Keratinocyte (primary cell): ENCODE measurements around the gene OTUD6A. TPM values are rescaled to one million over a fixed set of nuclear protein-coding genes. Genes with fewer than 3 reads are reported as not detected.

ENCODE experiments used
- DNase-seq: peaks from one replicate; pipeline ENCODE4 v3.0.0-alpha.2; 2011; ENCODE audit warnings: low read depth, missing footprints, low spot score
- FAIRE-seq: peaks from 2 replicates; lab custom pipeline; 2011; peaks lifted over from hg19 to GRCh38; lab: Jason Lieb, UNC
- H2AFZ ChIP-seq: 2 replicates; pipeline ENCODE4 v1.6.0; 2012; ENCODE audit warnings: low read length, control low read depth, inconsistent platforms; ENCODE audit not compliant: control insufficient read depth
- H3K27ac ChIP-seq: 2 replicates; pipeline ENCODE4 v1.5.1; 2011; ENCODE audit warnings: low read length; ENCODE audit not compliant: control insufficient read depth, insufficient read depth
- H3K27me3 ChIP-seq: 3 replicates; pipeline ENCODE4 v1.6.0; 2011; ENCODE audit warnings: low read length; ENCODE audit not compliant: control insufficient read depth, insufficient read depth; ENCODE audit errors: extremely low read depth
- H3K36me3 ChIP-seq, 2 experiments: 2 replicates in 1 of 2; 3 replicates in 1 of 2; pipeline ENCODE4 v1.5.1; 2011; ENCODE audit warnings: low read length in 2 of 2, mild to moderate bottlenecking in 1 of 2; ENCODE audit not compliant: control insufficient read depth in 2 of 2, insufficient read depth in 2 of 2; ENCODE audit errors: extremely low read depth in 1 of 2
- H3K4me1 ChIP-seq: 3 replicates; pipeline ENCODE4 v1.5.1; 2011; ENCODE audit warnings: low read length; ENCODE audit not compliant: control insufficient read depth, insufficient read depth; ENCODE audit errors: extremely low read depth
- H3K4me2 ChIP-seq: 3 replicates; pipeline ENCODE4 v1.6.0; 2011; ENCODE audit warnings: low read depth, low read length; ENCODE audit not compliant: control insufficient read depth, insufficient read depth; ENCODE audit errors: extremely low read depth
- H3K4me3 ChIP-seq, 3 experiments: fragments of 200-600 bp in 1 of 3; sonication (generic) in 1 of 3; 2 replicates in 2 of 3; 3 replicates in 1 of 3; pipeline ENCODE4 v1.5.1; 2011 to 2016; ENCODE audit warnings: low read length in 3 of 3, mild to moderate bottlenecking in 3 of 3, control low read depth in 2 of 3, inconsistent platforms in 1 of 3, low read depth in 1 of 3, mixed read lengths in 1 of 3, mixed run types in 1 of 3, moderate library complexity in 1 of 3; ENCODE audit not compliant: control insufficient read depth in 2 of 3, insufficient read depth in 2 of 3; ENCODE audit errors: extremely low read depth in 1 of 3
- H3K79me2 ChIP-seq: 2 replicates; pipeline ENCODE4 v1.6.0; 2012; ENCODE audit warnings: low read length; ENCODE audit not compliant: control insufficient read depth, insufficient read depth
- H3K9ac ChIP-seq: 3 replicates; pipeline ENCODE4 v1.6.0; 2011; ENCODE audit warnings: low read length; ENCODE audit not compliant: control insufficient read depth, insufficient read depth; ENCODE audit errors: extremely low read depth
- H3K9me1 ChIP-seq: 3 replicates; pipeline ENCODE4 v1.6.0; 2011; ENCODE audit warnings: low read length; ENCODE audit not compliant: control insufficient read depth, insufficient read depth; ENCODE audit errors: extremely low read depth
- H3K9me3 ChIP-seq: 2 replicates; pipeline ENCODE4 v1.5.1; 2012; ENCODE audit warnings: low read depth, low read length; ENCODE audit not compliant: control insufficient read depth
- H4K20me1 ChIP-seq: 3 replicates; pipeline ENCODE4 v1.6.0; 2011; ENCODE audit warnings: low read length; ENCODE audit not compliant: control insufficient read depth, insufficient read depth; ENCODE audit errors: extremely low read depth
- CTCF ChIP-seq, 3 experiments: IDR thresholded peaks in 1 of 3; conservative IDR thresholded peaks in 1 of 3; optimal IDR thresholded peaks in 1 of 3; 2 replicates in 2 of 3; 3 replicates in 1 of 3; pipeline versions ENCODE3 to v1.5.1; 2011; ENCODE audit warnings: low read length in 3 of 3, mild to moderate bottlenecking in 3 of 3, moderate library complexity in 2 of 3, control low read depth in 1 of 3, inconsistent platforms in 1 of 3; ENCODE audit not compliant: insufficient read depth in 2 of 3; ENCODE audit errors: extremely low read depth in 1 of 3
- EZH2 ChIP-seq: IDR thresholded peaks from one replicate; pipeline ENCODE4 v1.6.1; 2012; ENCODE audit warnings: inconsistent platforms, mild to moderate bottlenecking, low read length, moderate library complexity
- dilution Hi-C: fragments of 300-500 bp; cut with MboI; formaldehyde crosslinking; loops from one replicate; pipeline ENCODE4 v1.7.0; 2020; ENCODE audit warnings: low sequenced_read_pairs; ENCODE audit not compliant: extremely low pct_ligation_motif_present
- polyA plus RNA-seq, 5 experiments: library from polyadenylated mRNA; depleted of rRNA in 3 of 5; stranded (reverse) in 3 of 5; stranded (forward) in 1 of 5; unstranded in 1 of 5; fragments of >200 nt; gene quantifications; 1 replicate in 1 of 5; 2 replicates in 3 of 5; 3 replicates in 1 of 5; pipeline versions ENCODE4 v1.2.1 to v1.2.3, GENCODE V29; 2011 to 2012; ENCODE audit warnings: missing spikeins in 2 of 5, low read depth in 1 of 5, low replicate concordance in 1 of 5

OTUD6A gene
- polyA plus RNA-seq, 1 donor (not counting 4 experiments of a cell fraction or from before 2014, with no cell fraction given) = not detected

- TF ChIP-seq EZH2 (no peak), CTCF (optimal IDR thresholded peaks at IDR 0.05 in 1 of 3, IDR thresholded peaks at IDR 0.05 in 1 of 3, conservative IDR thresholded peaks at IDR 0.05 in 1 of 3; ENCODE audit: extremely low read depth in 1 of 3, insufficient read depth in 2 of 3, low read length in 3 of 3) (no peak)
- H3K36me3 ChIP-seq = no peaks in the 10 kb centered on the region
- H3K4me2 ChIP-seq = no peak within 1 kb of the TSS
- H3K4me3 ChIP-seq = no peak within 1 kb of the TSS
- no peaks in the 10 kb centered on the region for H4K20me1 ChIP-seq
- dilution Hi-C loops = no loop called here
- no peaks in the 10 kb centered on the region for H3K79me2 ChIP-seq
- H3K27me3 ChIP-seq = peaks cover 5% of the 10 kb centered on the region
- DNase-seq (no peak), FAIRE-seq (no peak)
- no peak within 1 kb of the TSS for H3K27ac ChIP-seq
- no peak within 1 kb of the TSS for H2AFZ ChIP-seq
- H3K4me1 ChIP-seq = peaks cover 9% of the 10 kb centered on the region
- H3K9ac ChIP-seq = no peak within 1 kb of the TSS
- H3K9me1 ChIP-seq = no peaks in the 10 kb centered on the region
- no peaks in the 10 kb centered on the region for H3K9me3 ChIP-seq
These were observed 12.3 kb upstream of the OTUD6A start, which contains the start of gene AWAT2 for GRCh38 chrX:70049925-70050324. Gene AWAT2, minus strand, starts transcription at chrX:70049938. Its CDS starts 6 bp downstream, at chrX:70049932.

GRCh38 chrX:70052895-70053615, 9.2 kb upstream of the OTUD6A start:
- H3K27me3 ChIP-seq = peaks cover 5% of the 10 kb centered on the region
- H3K27ac ChIP-seq = no peak overlapping the region
- H3K79me2 ChIP-seq = no peaks in the 10 kb centered on the region
- no peak for DNase-seq
- no peaks in the 10 kb centered on the region for H3K36me3 ChIP-seq
- H3K9ac ChIP-seq = no peak overlapping the region
- no peaks in the 10 kb centered on the region for H3K9me3 ChIP-seq
- H3K9me1 ChIP-seq = no peaks in the 10 kb centered on the region
- H3K4me3 ChIP-seq = no peak overlapping the region
- TF ChIP-seq EZH2 = no peak
- TF ChIP-seq CTCF (optimal IDR thresholded peaks at IDR 0.05 in 1 of 3, IDR thresholded peaks at IDR 0.05 in 1 of 3, conservative IDR thresholded peaks at IDR 0.05 in 1 of 3; ENCODE audit: extremely low read depth in 1 of 3, insufficient read depth in 2 of 3, low read length in 3 of 3) = no peak
- no peaks in the 10 kb centered on the region for H4K20me1 ChIP-seq
- H2AFZ ChIP-seq = no peak overlapping the region
- no peaks in the 10 kb centered on the region for H3K4me1 ChIP-seq
- dilution Hi-C loops = no loop called here
- no peak for FAIRE-seq
- no peak overlapping the region for H3K4me2 ChIP-seq
